ENCODE results near the gene EARS2. TPM values are rescaled to one million over a fixed set of nuclear protein-coding genes. Genes with fewer than 3 reads are reported as not detected.
"Not testable (repeated sequence)": the region's sequence is repeated elsewhere in the genome, so short reads cannot be mapped to it uniquely, and the experiment has no call there.

The EARS2 gene
- total RNA-seq, 1 donor from 2014 or later = 29.0 TPM

GRCh38 chr16:23511731-23512130 lies 45.4 kb downstream of the EARS2 start:
- H3K9me3 Mint-ChIP-seq = no peaks in the 10 kb centered on the region
- H3K27ac Mint-ChIP-seq = no peak overlapping the region
- H3K4me1 Mint-ChIP-seq = peaks cover 16% of the 10 kb centered on the region
- H3K36me3 Mint-ChIP-seq = peaks cover 13% of the 10 kb centered on the region
- TF ChIP-seq CTCF (IDR thresholded peaks at IDR 0.05; ENCODE audit: unreplicated experiment) = no peak
- no peak for DNase-seq (ENCODE audit: low spot score in 2 of 2, unreplicated experiment in 2 of 2)
- peak overlapping the region; percentile 59 for H3K4me3 Mint-ChIP-seq
- no peaks in the 10 kb centered on the region for H3K27me3 Mint-ChIP-seq (ENCODE audit: low read depth)

GRCh38 chr16:23510915-23511270 lies 46.3 kb downstream of the EARS2 start:
- not testable (repeated sequence) for DNase-seq (ENCODE audit: low spot score in 2 of 2, unreplicated experiment in 2 of 2); H3K9me3 Mint-ChIP-seq; H3K27me3 Mint-ChIP-seq (ENCODE audit: low read depth)
- H3K4me1 Mint-ChIP-seq = peaks cover 19% of the 10 kb centered on the region
- peaks cover 13% of the 10 kb centered on the region for H3K36me3 Mint-ChIP-seq
- H3K4me3 Mint-ChIP-seq = peak overlapping the region; percentile 72
- peak overlapping the region; percentile 65 for H3K27ac Mint-ChIP-seq

- Mint-ChIP-seq H3K4me3 (peak within 1 kb of the TSS; percentile 78), H3K9me3 (no peaks in the 10 kb centered on the region), H3K27ac (peak within 1 kb of the TSS; percentile 87), H3K36me3 (peaks cover 11% of the 10 kb centered on the region), H3K27me3 (ENCODE audit: low read depth) (no peaks in the 10 kb centered on the region), H3K4me1 (peaks cover 19% of the 10 kb centered on the region)
- DNase-seq (ENCODE audit: low spot score in 2 of 2, unreplicated experiment in 2 of 2) = peak; percentile 73 to 79
- no peak for TF ChIP-seq CTCF (IDR thresholded peaks at IDR 0.05; ENCODE audit: unreplicated experiment)
These were observed 46.8 kb downstream of the EARS2 start, which contains the start of gene GGA2 for GRCh38 chr16:23510164-23510914. TSS of gene GGA2 (minus strand) at chr16:23510494. CDS start at chr16:23510411, 83 bp downstream.

- no peaks in the 10 kb centered on the region for H3K9me3 Mint-ChIP-seq
- H3K4me1 Mint-ChIP-seq = peaks cover 19% of the 10 kb centered on the region
- H3K4me3 Mint-ChIP-seq = peak overlapping the region; percentile 78
- peaks cover 10% of the 10 kb centered on the region for H3K36me3 Mint-ChIP-seq
- TF ChIP-seq CTCF (IDR thresholded peaks at IDR 0.05; ENCODE audit: unreplicated experiment) = no peak
- DNase-seq (ENCODE audit: low spot score in 2 of 2, unreplicated experiment in 2 of 2) = peak in 1 of 2 experiments; percentile 40
- H3K27ac Mint-ChIP-seq = peak overlapping the region; percentile 87
- no peaks in the 10 kb centered on the region for H3K27me3 Mint-ChIP-seq (ENCODE audit: low read depth)
These were observed 47.4 kb downstream of the EARS2 start for GRCh38 chr16:23509782-23510163.

GRCh38 chr16:23509441-23509754 lies 47.8 kb downstream of the EARS2 start:
- DNase-seq (ENCODE audit: low spot score in 2 of 2, unreplicated experiment in 2 of 2) = no peak
- H3K27ac Mint-ChIP-seq = peak overlapping the region; percentile 72
- peaks cover 19% of the 10 kb centered on the region for H3K4me1 Mint-ChIP-seq
- H3K4me3 Mint-ChIP-seq = peak overlapping the region; percentile 78
- no peak for TF ChIP-seq CTCF (IDR thresholded peaks at IDR 0.05; ENCODE audit: unreplicated experiment)
- peaks cover 6% of the 10 kb centered on the region for H3K36me3 Mint-ChIP-seq
- H3K27me3 Mint-ChIP-seq (ENCODE audit: low read depth) = no peaks in the 10 kb centered on the region
- no peaks in the 10 kb centered on the region for H3K9me3 Mint-ChIP-seq

- Mint-ChIP-seq H3K4me3 (peak overlapping the region; percentile 78), H3K4me1 (peaks cover 19% of the 10 kb centered on the region), H3K36me3 (peaks cover 5% of the 10 kb centered on the region), H3K27ac (peak overlapping the region; percentile 72), H3K27me3 (ENCODE audit: low read depth) (no peaks in the 10 kb centered on the region), H3K9me3 (no peaks in the 10 kb centered on the region)
- DNase-seq (ENCODE audit: low spot score in 2 of 2, unreplicated experiment in 2 of 2) = peak in 1 of 2 experiments; percentile 42
- TF ChIP-seq CTCF (IDR thresholded peaks at IDR 0.05; ENCODE audit: unreplicated experiment) = no peak
These were observed 48.3 kb downstream of the EARS2 start for GRCh38 chr16:23508589-23509440.
